ENCODE measurements around the gene KAT6B. TPM values are rescaled to one million over a fixed set of nuclear protein-coding genes. Genes with fewer than 3 reads are reported as not detected.

The KAT6B gene
- total and polyA plus RNA-seq, 2 donors (not counting 1 experiment from before 2014, with no cell fraction given) = 8.6 to 111 TPM

- Mint-ChIP-seq H3K27ac (no peak overlapping the region), H3K27me3 (no peaks in the 10 kb centered on the region), H3K4me1 (peaks cover 37% of the 10 kb centered on the region), H3K4me3 (no peak overlapping the region), H3K9me3 (ENCODE audit: insufficient read depth) (no peaks in the 10 kb centered on the region)
- 80% methylated on average over 1 of the region's 5 CpGs for WGBS (ENCODE audit: insufficient coverage)
- no peaks in the 10 kb centered on the region for H4K20me1 ChIP-seq (ENCODE audit: control insufficient read depth, insufficient read depth, low read length, poor library complexity, severe bottlenecking)
- ATAC-seq (ENCODE audit: low read depth) (no peak), DNase-seq (no peak)
- H3K27ac ChIP-seq (ENCODE audit: low read length in 2 of 2) = peak overlapping the region in 1 of 2 donors; percentile 21
- no peak for TF ChIP-seq CTCF (IDR thresholded peaks at IDR 0.05)
- no peak for TF ChIP-seq EZH2 (IDR thresholded peaks at IDR 0.05; ENCODE audit: borderline replicate concordance, insufficient read depth, low read depth, low read length, poor library complexity, severe bottlenecking)
- no peak overlapping the region for H3K4me2 ChIP-seq (replicated peaks; ENCODE audit: low read depth, low read length, poor library complexity, severe bottlenecking)
- H3K9ac ChIP-seq (ENCODE audit: low read length) = no peak overlapping the region
- H3K36me3 ChIP-seq (replicated peaks in 1 of 2; ENCODE audit: control extremely low read depth in 1 of 2, control insufficient read depth in 1 of 2, extremely low read depth in 1 of 2, insufficient read depth in 2 of 2, low read length in 1 of 2) = peaks cover 3 to 20% of the 10 kb centered on the region in 2 experiments
- ChIA-PET CTCF (interaction anchor here (0.6 to 1.6 kb wide), 6 partner anchors 8 to 243 kb away, joined by 3 to 5 read pairs (median 3); no protein-coding TSS in a partner anchor), POLR2A (interaction anchor here (0.5 kb wide), 1 partner anchor 153 kb away, joined by 3 read pairs; no protein-coding TSS in a partner anchor)
- no peaks in the 10 kb centered on the region for H3K79me2 ChIP-seq (ENCODE audit: control insufficient read depth, insufficient read depth, low read length)
- no peaks in the 10 kb centered on the region for H3K27me3 ChIP-seq (replicated peaks in 1 of 4; ENCODE audit: control extremely low read depth in 1 of 4, control insufficient read depth in 3 of 4, insufficient read depth in 4 of 4, low read length in 3 of 4)
- H2AFZ ChIP-seq (ENCODE audit: insufficient read depth, low read depth, low read length, poor library complexity, severe bottlenecking) = no peak overlapping the region
- peaks cover 23 to 28% of the 10 kb centered on the region in 2 donors for H3K4me1 ChIP-seq (ENCODE audit: control insufficient read depth in 2 of 2, insufficient read depth in 2 of 2, low read length in 2 of 2)
- no peaks in the 10 kb centered on the region for H3K9me3 ChIP-seq (ENCODE audit: control extremely low read depth in 1 of 3, control insufficient read depth in 2 of 3, insufficient read depth in 1 of 3, low read length in 2 of 3)
- no peak overlapping the region for H3K4me3 ChIP-seq (ENCODE audit: control extremely low read depth in 1 of 5, extremely low read depth in 1 of 5, insufficient read depth in 1 of 5, low read depth in 2 of 5, low read length in 4 of 5)
- intact Hi-C loops (cut with micrococcal nuclease) = no loop called here
Measured at GRCh38 chr10:74981831-74982633, 155.6 kb downstream of the KAT6B start.

- Histone ChIP-seq H3K4me1 (ENCODE audit: control insufficient read depth in 2 of 2, insufficient read depth in 2 of 2, low read length in 2 of 2) (peaks cover 18 to 22% of the 10 kb centered on the region in 2 donors), H3K79me2 (ENCODE audit: control insufficient read depth, insufficient read depth, low read length) (no peaks in the 10 kb centered on the region), H3K9ac (ENCODE audit: low read length) (no peak overlapping the region), H3K9me3 (ENCODE audit: control extremely low read depth in 1 of 3, control insufficient read depth in 2 of 3, insufficient read depth in 1 of 3, low read length in 2 of 3) (no peaks in the 10 kb centered on the region), H3K4me3 (ENCODE audit: control extremely low read depth in 1 of 5, extremely low read depth in 1 of 5, insufficient read depth in 1 of 5, low read depth in 2 of 5, low read length in 4 of 5) (no peak overlapping the region), H3K36me3 (replicated peaks in 1 of 2; ENCODE audit: control extremely low read depth in 1 of 2, control insufficient read depth in 1 of 2, extremely low read depth in 1 of 2, insufficient read depth in 2 of 2, low read length in 1 of 2) (peaks cover 3 to 21% of the 10 kb centered on the region in 2 experiments), H3K27ac (ENCODE audit: low read length in 2 of 2) (no peak overlapping the region), H3K4me2 (replicated peaks; ENCODE audit: low read depth, low read length, poor library complexity, severe bottlenecking) (no peak overlapping the region), H3K27me3 (replicated peaks in 1 of 4; ENCODE audit: control extremely low read depth in 1 of 4, control insufficient read depth in 3 of 4, insufficient read depth in 4 of 4, low read length in 3 of 4) (no peaks in the 10 kb centered on the region), H2AFZ (ENCODE audit: insufficient read depth, low read depth, low read length, poor library complexity, severe bottlenecking) (no peak overlapping the region), H4K20me1 (ENCODE audit: control insufficient read depth, insufficient read depth, low read length, poor library complexity, severe bottlenecking) (no peaks in the 10 kb centered on the region)
- no peak for TF ChIP-seq EZH2 (IDR thresholded peaks at IDR 0.05; ENCODE audit: borderline replicate concordance, insufficient read depth, low read depth, low read length, poor library complexity, severe bottlenecking)
- no peak for TF ChIP-seq CTCF (IDR thresholded peaks at IDR 0.05)
- 42% methylated on average over 2 of the region's 2 CpGs for WGBS (ENCODE audit: insufficient coverage)
- no peaks in the 10 kb centered on the region for H3K27me3 Mint-ChIP-seq
- DNase-seq (no peak), ATAC-seq (ENCODE audit: low read depth) (no peak)
- no peak overlapping the region for H3K4me3 Mint-ChIP-seq
- intact Hi-C loops (cut with micrococcal nuclease) = no loop called here
- POLR2A ChIA-PET = no interaction called here
- no peak overlapping the region for H3K27ac Mint-ChIP-seq
- H3K9me3 Mint-ChIP-seq (ENCODE audit: insufficient read depth) = no peaks in the 10 kb centered on the region
- peaks cover 32% of the 10 kb centered on the region for H3K4me1 Mint-ChIP-seq
- CTCF ChIA-PET = interaction anchor here (0.7 to 1.6 kb wide), 4 partner anchors 10 to 232 kb away, joined by 3 to 5 read pairs (median 4); no protein-coding TSS in a partner anchor
Measured at GRCh38 chr10:74982634-74982982, 156.2 kb downstream of the KAT6B start.
